Activated naive CD4-positive, alpha-beta T cell (primary cell): ENCODE measurements around the gene ZNF583.

Source experiments
- DNase-seq, 4 experiments: peaks; one replicate each; lab custom pipeline; 2025; lab: John Stamatoyannopoulos, UW

ZNF583 gene

GRCh38 chr19:56474308-56474707 is 70.2 kb downstream of the ZNF583 start:
- no peak for DNase-seq

- no peak for DNase-seq
Measured at GRCh38 chr19:56476093-56476492, 72.0 kb downstream of the ZNF583 start.
